ENCODE data around the gene SLC22A31. TPM values are rescaled to one million over a fixed set of nuclear protein-coding genes. Genes with fewer than 3 reads are reported as not detected.

The SLC22A31 gene
- total and polyA plus RNA-seq, 2 donors = 0.28 TPM; not detected in 1

- Histone ChIP-seq H3K4me1 (ENCODE audit: insufficient read depth) (no peaks in the 10 kb centered on the region), H3K27ac (ENCODE audit: low read depth) (no peak overlapping the region), H3K4me3 (ENCODE audit: low read depth, low read length) (no peak overlapping the region), H3K36me3 (ENCODE audit: insufficient read depth) (no peaks in the 10 kb centered on the region)
- no peak for DNase-seq (ENCODE audit: extremely low spot score)
- 64% methylated on average over 24 of the region's 24 CpGs for WGBS
Measured at GRCh38 chr16:89154390-89155183, 45.8 kb downstream of the SLC22A31 start.

DNA sequence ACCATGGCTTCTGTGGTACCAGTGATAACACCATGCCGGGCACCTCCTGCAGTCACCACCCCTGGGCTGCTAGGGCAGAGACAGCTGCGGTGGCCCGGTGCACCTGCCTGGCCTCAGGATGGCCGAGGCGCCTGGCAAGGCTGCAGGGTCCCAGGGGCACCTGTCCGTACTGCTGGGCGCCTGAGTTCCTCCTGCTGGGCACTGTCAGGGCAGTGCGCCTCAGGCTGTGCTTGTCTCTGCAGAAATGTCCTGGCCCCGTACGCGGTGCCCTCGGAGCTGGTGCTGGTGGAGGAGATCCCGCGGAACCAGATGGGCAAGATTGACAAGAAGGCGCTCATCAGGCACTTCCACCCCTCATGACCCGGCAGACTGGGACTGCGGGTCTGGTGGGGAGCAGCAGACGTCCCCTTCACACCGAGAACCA, 46.5 kb downstream of the SLC22A31 start:
- Histone ChIP-seq H3K27ac (ENCODE audit: low read depth) (no peak overlapping the region), H3K4me1 (ENCODE audit: insufficient read depth) (no peaks in the 10 kb centered on the region), H3K4me3 (ENCODE audit: low read depth, low read length) (no peak overlapping the region), H3K36me3 (ENCODE audit: insufficient read depth) (no peaks in the 10 kb centered on the region)
- no peak for DNase-seq (ENCODE audit: extremely low spot score)
- WGBS = 90% methylated on average over 19 of the region's 19 CpGs

DNA sequence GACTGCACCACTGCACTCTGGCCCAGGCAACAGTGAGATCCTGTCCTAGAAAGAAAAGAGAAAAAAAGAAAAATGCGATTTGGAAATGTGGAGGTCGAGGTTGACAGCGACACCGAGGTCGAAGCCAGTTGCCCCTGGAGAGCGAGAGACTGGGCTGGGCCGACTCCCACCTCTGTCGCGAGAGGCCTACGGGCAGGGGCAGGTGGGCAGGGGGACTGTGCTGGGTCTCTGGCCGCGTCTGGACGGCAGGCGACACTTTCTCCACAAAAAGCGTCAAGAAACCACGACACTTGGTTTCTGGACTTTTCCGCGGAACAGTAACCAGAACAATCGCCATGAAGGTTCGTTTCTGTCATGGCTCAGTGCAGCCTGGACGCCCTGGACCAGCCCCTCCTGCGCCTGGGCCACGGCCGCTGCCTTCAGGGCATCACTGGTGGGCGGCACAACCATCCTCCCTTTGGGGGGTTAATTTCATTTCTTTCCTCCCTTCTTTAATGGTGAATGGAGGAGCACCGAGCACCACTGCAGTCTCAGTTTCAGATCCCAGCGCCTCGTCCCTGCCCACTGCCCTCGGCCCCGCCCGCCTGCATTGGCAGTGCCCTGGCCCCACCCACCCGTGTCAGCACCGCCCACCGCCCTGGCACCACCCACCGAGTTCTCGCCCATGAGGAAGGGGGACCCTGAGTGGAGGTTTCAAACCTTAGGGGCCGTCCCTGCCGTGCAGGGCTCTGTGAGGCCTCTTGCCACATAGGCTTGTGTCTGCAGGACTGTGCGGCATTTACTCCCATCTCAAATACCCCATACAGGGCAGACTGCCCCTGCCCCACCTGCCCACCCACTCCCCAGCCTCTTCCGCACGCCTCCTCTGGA, 47.3 kb downstream of the SLC22A31 start:
- DNase-seq (ENCODE audit: extremely low spot score) = no peak
- Histone ChIP-seq H3K27ac (ENCODE audit: low read depth) (no peak overlapping the region), H3K36me3 (ENCODE audit: insufficient read depth) (no peaks in the 10 kb centered on the region), H3K4me1 (ENCODE audit: insufficient read depth) (no peaks in the 10 kb centered on the region), H3K4me3 (ENCODE audit: low read depth, low read length) (no peak overlapping the region)
- 87% methylated on average over 41 of the region's 41 CpGs for WGBS

DNA sequence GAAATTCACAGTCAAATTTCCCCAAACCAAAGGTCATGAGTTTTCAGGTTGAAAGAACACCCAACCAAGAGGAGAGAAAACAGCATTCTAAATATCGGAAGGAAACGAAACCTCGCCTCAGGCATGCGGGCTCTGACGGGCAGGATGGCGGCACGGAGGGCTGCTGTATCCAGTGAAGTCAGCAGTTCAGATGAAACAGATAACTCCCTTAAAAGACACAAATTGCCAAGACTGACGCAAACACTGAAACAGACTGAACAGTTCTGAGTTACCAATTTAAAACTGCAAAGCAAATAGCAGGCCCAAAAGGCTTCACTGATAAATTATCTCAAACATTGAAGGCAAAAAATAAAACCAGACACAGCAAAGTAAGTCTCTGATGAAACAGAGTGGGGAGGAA, 49.4 kb downstream of the SLC22A31 start:
- DNase-seq (ENCODE audit: extremely low spot score) = no peak
- no peaks in the 10 kb centered on the region for H3K36me3 ChIP-seq (ENCODE audit: insufficient read depth)
- H3K27ac ChIP-seq (ENCODE audit: low read depth) = no peak overlapping the region
- no peak overlapping the region for H3K4me3 ChIP-seq (ENCODE audit: low read depth, low read length)
- no peaks in the 10 kb centered on the region for H3K4me1 ChIP-seq (ENCODE audit: insufficient read depth)
- 93% methylated on average over 8 of the region's 8 CpGs for WGBS

DNA sequence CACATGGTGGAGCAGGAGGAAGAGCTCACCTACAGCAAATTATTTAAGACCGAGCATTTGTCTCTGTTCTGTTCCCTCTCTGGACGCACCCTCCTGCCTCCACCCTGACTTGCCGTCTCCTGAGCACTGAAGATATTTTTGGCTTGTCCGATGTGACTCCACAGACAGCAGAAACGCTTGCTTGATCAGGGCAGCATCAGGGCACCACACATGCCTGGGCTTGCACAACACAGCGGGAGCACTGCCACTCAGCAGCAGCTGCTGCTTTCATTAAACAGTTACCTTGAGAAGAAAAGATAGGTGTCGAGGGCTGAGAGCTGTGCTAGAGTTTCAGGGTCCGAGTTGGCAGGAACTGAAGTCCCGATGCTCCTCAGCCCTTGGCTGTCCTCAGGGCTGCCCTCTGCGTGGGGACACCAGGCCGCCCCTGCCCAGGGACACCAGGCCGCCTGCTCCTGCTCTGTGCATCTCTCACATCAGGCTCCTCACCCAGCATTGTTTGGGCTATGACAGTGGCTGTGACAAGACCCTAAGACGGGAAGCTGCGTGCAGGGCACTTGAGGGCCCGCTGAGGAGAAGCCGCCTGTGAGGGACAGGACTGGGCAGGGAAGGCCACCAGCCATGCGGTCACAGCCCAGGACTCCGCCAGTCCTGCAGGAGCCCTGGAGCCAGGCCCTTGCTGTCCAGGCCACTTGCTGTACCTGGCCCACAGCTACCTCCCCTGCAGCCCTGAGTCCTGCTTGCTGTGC, 50.1 kb downstream of the SLC22A31 start:
- DNase-seq (ENCODE audit: extremely low spot score) = no peak
- no peak overlapping the region for H3K27ac ChIP-seq (ENCODE audit: low read depth)
- no peak overlapping the region for H3K4me3 ChIP-seq (ENCODE audit: low read depth, low read length)
- 95% methylated on average over 18 of the region's 18 CpGs for WGBS
- H3K4me1 ChIP-seq (ENCODE audit: insufficient read depth) = no peaks in the 10 kb centered on the region
- H3K36me3 ChIP-seq (ENCODE audit: insufficient read depth) = no peaks in the 10 kb centered on the region

GRCh38 chr16:89149386-89149785, 51.0 kb downstream of the SLC22A31 start:
- no peaks in the 10 kb centered on the region for H3K36me3 ChIP-seq (ENCODE audit: insufficient read depth)
- WGBS = 97% methylated on average over 9 of the region's 9 CpGs

GRCh38 chr16:89147085-89147817, 53.1 kb downstream of the SLC22A31 start:
- Histone ChIP-seq H3K4me1 (ENCODE audit: insufficient read depth) (no peaks in the 10 kb centered on the region), H3K36me3 (ENCODE audit: insufficient read depth) (no peaks in the 10 kb centered on the region), H3K27ac (ENCODE audit: low read depth) (no peak overlapping the region), H3K4me3 (ENCODE audit: low read depth, low read length) (no peak overlapping the region)
- no peak for DNase-seq (ENCODE audit: extremely low spot score)
- WGBS = 84% methylated on average over 10 of the region's 11 CpGs

More at GRCh38 chr16:89149386-89149785, 51.0 kb downstream of the SLC22A31 start:
- Histone ChIP-seq H3K4me3 (ENCODE audit: low read depth, low read length) (no peak overlapping the region), H3K4me1 (ENCODE audit: insufficient read depth) (no peaks in the 10 kb centered on the region), H3K27ac (ENCODE audit: low read depth) (no peak overlapping the region)
- no peak for DNase-seq (ENCODE audit: extremely low spot score)

- Histone ChIP-seq H3K27ac (ENCODE audit: low read depth) (no peak overlapping the region), H3K36me3 (ENCODE audit: insufficient read depth) (no peaks in the 10 kb centered on the region), H3K4me3 (ENCODE audit: low read depth, low read length) (no peak overlapping the region), H3K4me1 (ENCODE audit: insufficient read depth) (no peaks in the 10 kb centered on the region)
- no peak for DNase-seq (ENCODE audit: extremely low spot score)
- WGBS = 97% methylated on average over 21 of the region's 21 CpGs
Measured at GRCh38 chr16:89146211-89147005, 53.9 kb downstream of the SLC22A31 start.

Other genes with a start within 250 kb of the SLC22A31 start
- 1.5 TPM for gene CBFA2T3, start 223.3 kb downstream of the SLC22A31 start, total RNA-seq
- gene CBFA2T3, start 223.3 kb downstream of the SLC22A31 start, polyA plus RNA-seq = 6.2 TPM
- 19.7 TPM for gene ACSF3, start 106.7 kb downstream of the SLC22A31 start, total RNA-seq
- 19.1 TPM for gene ACSF3, start 106.7 kb downstream of the SLC22A31 start, polyA plus RNA-seq
- gene CDH15, start 28.8 kb downstream of the SLC22A31 start, total RNA-seq = 3.7 TPM
- 0.05 TPM for gene CDH15, start 28.8 kb downstream of the SLC22A31 start, polyA plus RNA-seq
- gene ZNF778, start 17.2 kb upstream of the SLC22A31 start, total RNA-seq = 9.5 TPM
- 5.1 TPM for gene ZNF778, start 17.2 kb upstream of the SLC22A31 start, polyA plus RNA-seq

Measured in urinary bladder (tissue), 4 donors.